GM12878 (cell line): Measurements from ENCODE around the gene NELL1. TPM values are rescaled to one million over a fixed set of nuclear protein-coding genes. Genes with fewer than 3 reads are reported as not detected.
A peak's percentile ranks its signal among the peaks of the same experiment; 100 is the strongest.
"Not testable (repeated sequence)": the region's sequence is repeated elsewhere in the genome, so short reads cannot be mapped to it uniquely, and the experiment has no call there.

ENCODE experiments used
- ATAC-seq: fragments of 200-7000 bp; cut with Tn5 transposase; 3 replicates; pipeline ENCODE4 v1.9.1; 2020; ENCODE audit warnings: mild to moderate bottlenecking, moderate library complexity
- BruUV-seq: library from RNA; stranded (reverse); fragments of 400-500 nt; replicated peaks from 2 replicates; lab custom pipeline; 2021; lab: Mats Ljungman, UMichigan
- CTCF ChIA-PET: fragments of 300-600 bp; sonication (Branson Sonifier 250); formaldehyde crosslinking; extraction: SDS; loops from one replicate; lab custom pipeline; 2021; ENCODE audit warnings: inconsistent platforms; lab: Yijun Ruan, JAX
- POLR2A ChIA-PET: fragments of 350-600 bp; formaldehyde crosslinking; extraction: SDS; loops from one replicate; lab custom pipeline; 2021; ENCODE audit warnings: inconsistent platforms; lab: Charles Lee
- RAD21 ChIA-PET: fragments of 300-600 bp; sonication (Branson Sonifier 250); formaldehyde crosslinking; loops from one replicate; lab custom pipeline; 2023; ENCODE audit warnings: antibody characterized with exemption; ENCODE audit not compliant: unreplicated experiment; lab: Charles Lee
- SMC1A ChIA-PET: fragments of 300-600 bp; sonication (Branson Sonifier 250); formaldehyde crosslinking; loops from one replicate; lab custom pipeline; 2023; ENCODE audit not compliant: unreplicated experiment, uncharacterized antibody; lab: Charles Lee
- DNase-seq: peaks from one replicate; pipeline ENCODE4 v3.0.0-alpha.2; 2011; ENCODE audit warnings: low read depth, low spot score
- FAIRE-seq: peaks from 3 replicates; lab custom pipeline; 2011; peaks lifted over from hg19 to GRCh38; lab: Jason Lieb, UNC
- H2AFZ ChIP-seq: 2 replicates; pipeline ENCODE4 v1.6.0; 2011; ENCODE audit warnings: low read depth, low read length, control low read depth; ENCODE audit not compliant: control insufficient read depth
- H3K27ac ChIP-seq: 2 replicates; pipeline ENCODE4 v1.5.1; 2011; ENCODE audit warnings: control low read depth; ENCODE audit not compliant: control insufficient read depth, insufficient read depth
- H3K27me3 ChIP-seq, 2 experiments: replicated peaks in 1 of 2; 2 replicates each; pipeline versions ENCODE4 v1.6.0 to v1.6.1; 2011; ENCODE audit warnings: low read length in 1 of 2; ENCODE audit not compliant: control insufficient read depth in 2 of 2, insufficient read depth in 2 of 2
- H3K36me3 ChIP-seq, 2 experiments: 2 replicates each; pipeline ENCODE4 v1.5.1; 2011; ENCODE audit warnings: low read length in 1 of 2; ENCODE audit not compliant: control insufficient read depth in 2 of 2, insufficient read depth in 2 of 2
- H3K4me1 ChIP-seq: 2 replicates; pipeline ENCODE4 v1.6.1; 2011; ENCODE audit warnings: mild to moderate bottlenecking, low read length, moderate library complexity, mixed read lengths; ENCODE audit not compliant: control insufficient read depth, insufficient read depth
- H3K4me2 ChIP-seq: 2 replicates; pipeline ENCODE4 v1.6.0; 2011; ENCODE audit warnings: control low read depth; ENCODE audit not compliant: control insufficient read depth, insufficient read depth
- H3K4me3 ChIP-seq: fragments of 200-600 bp; sonication (generic); 2 replicates; pipeline ENCODE4 v1.5.1; 2016
- H3K79me2 ChIP-seq: 2 replicates; pipeline ENCODE4 v1.6.0; 2011; ENCODE audit warnings: low read length; ENCODE audit not compliant: control insufficient read depth, insufficient read depth
- H3K9ac ChIP-seq: 2 replicates; pipeline ENCODE4 v1.8.0; 2011; ENCODE audit warnings: low read length, control low read depth, mixed read lengths; ENCODE audit not compliant: control insufficient read depth, insufficient read depth
- H3K9me3 ChIP-seq: replicated peaks from 3 replicates; pipeline ENCODE4 v1.5.1; 2011; ENCODE audit warnings: mild to moderate bottlenecking, low read length; ENCODE audit not compliant: control insufficient read depth, insufficient read depth
- H4K20me1 ChIP-seq: 2 replicates; pipeline ENCODE4 v1.6.0; 2011; ENCODE audit not compliant: control insufficient read depth, insufficient read depth
- BACH1 ChIP-seq: fragments of 450-650 bp; IDR thresholded peaks from 2 replicates; pipeline ENCODE4 v1.6.1; 2017; ENCODE audit warnings: mild to moderate bottlenecking, borderline replicate concordance
- BCL3 ChIP-seq: IDR thresholded peaks from 2 replicates; pipeline ENCODE4 v1.6.1; 2011; ENCODE audit warnings: borderline replicate concordance, low read depth, mild to moderate bottlenecking, moderate library complexity, low read length; ENCODE audit not compliant: insufficient read depth, poor library complexity, severe bottlenecking
- CREM ChIP-seq: IDR thresholded peaks from 2 replicates; pipeline ENCODE4 v1.6.1; 2014; ENCODE audit warnings: antibody characterized with exemption, low read depth
- CTCF ChIP-seq, 3 experiments: IDR thresholded peaks in 2 of 3; conservative IDR thresholded peaks in 1 of 3; 2 replicates each; pipeline ENCODE4 v1.5.1; 2011; ENCODE audit warnings: low read depth in 3 of 3, low read length in 3 of 3, mild to moderate bottlenecking in 3 of 3, control low read depth in 2 of 3, moderate library complexity in 2 of 3, inconsistent platforms in 1 of 3, mixed read lengths in 1 of 3; ENCODE audit not compliant: control insufficient read depth in 2 of 3, insufficient read depth in 1 of 3; ENCODE audit errors: extremely low read depth in 1 of 3
- JUND ChIP-seq: IDR thresholded peaks from 2 replicates; pipeline ENCODE4 v1.6.1; 2012; ENCODE audit warnings: low read depth, mild to moderate bottlenecking, low read length, improper control_type of control experiment, moderate library complexity
- NFYB ChIP-seq: IDR thresholded peaks from 2 replicates; pipeline ENCODE4 v1.6.1; 2011; ENCODE audit warnings: low read depth, mild to moderate bottlenecking, low read length, improper control_type of control experiment, moderate library complexity; ENCODE audit not compliant: insufficient read depth
- RAD21 ChIP-seq: IDR thresholded peaks from 2 replicates; pipeline ENCODE4 v1.6.1; 2011; ENCODE audit warnings: mild to moderate bottlenecking, low read depth, low read length, moderate library complexity; ENCODE audit not compliant: insufficient read depth
- SMARCA5 ChIP-seq: fragments of 450-650 bp; IDR thresholded peaks from 2 replicates; pipeline ENCODE4 v1.6.1; 2017; ENCODE audit warnings: mild to moderate bottlenecking
- WGBS: methylation state at CpG from one replicate; pipeline ENCODE4 v1.1.6; 2016; ENCODE audit warnings: low lambda C conversion rate; ENCODE audit not compliant: insufficient replicate concordance, insufficient coverage; ENCODE audit errors: missing lambda C conversion rate; 5-methylcytosine and 5-hydroxymethylcytosine counted together
- in situ Hi-C: fragments of 300-500 bp; cut with MboI; formaldehyde crosslinking; loops from 9 replicates; pipeline ENCODE4 v1.14.3; 2018; ENCODE audit warnings: mixed read lengths
- intact Hi-C: fragments of 100-400 bp; cut with micrococcal nuclease; formaldehyde crosslinking; loops from one replicate; pipeline ENCODE4 v1.14.2; 2022; ENCODE audit not compliant: unreplicated experiment
- polyA plus RNA-seq, 11 experiments: library from polyadenylated mRNA; depleted of rRNA in 4 of 11; unstranded in 6 of 11; stranded (reverse) in 5 of 11; fragments of >200 nt; fragmentation: Nextera tagmentation in 4 of 11; fragmentation: Illumina TruSeq in 1 of 11; extraction: Ambion mirVana in 4 of 11; extraction: Trizol in 1 of 11; gene quantifications; 1 replicate in 1 of 11; 2 replicates in 10 of 11; pipeline versions ENCODE4 v1.2.1 to v1.2.3, GENCODE V29; 2011 to 2016; ENCODE audit warnings: inconsistent platforms in 2 of 11, missing spikeins in 2 of 11, low read depth in 1 of 11
- total RNA-seq, 4 experiments: library from RNA; depleted of rRNA in 3 of 4; stranded (reverse); fragments of >200 nt in 3 of 4; fragmentation: Illumina TruSeq in 1 of 4; extraction: Trizol in 1 of 4; gene quantifications; 2 replicates each; pipeline versions ENCODE4 v1.2.1 to v1.2.3, GENCODE V29; 2013 to 2021

Gene NELL1
- total and polyA plus RNA-seq, 10 of the 15 experiments (the other 5 are each of a cell fraction or from before 2014, with no cell fraction given): 0.02 to 0.12 TPM; not detected in 8

GRCh38 chr11:21141557-21141956 lies 472.2 kb downstream of the NELL1 start:
- H3K4me3 ChIP-seq, BruUV-seq, POLR2A ChIA-PET, H4K20me1 ChIP-seq, H3K36me3 ChIP-seq, FAIRE-seq, H3K79me2 ChIP-seq, H3K4me2 ChIP-seq, H3K4me1 ChIP-seq, H3K27ac ChIP-seq, H2AFZ ChIP-seq, in situ Hi-C loops, H3K9me3 ChIP-seq, H3K9ac ChIP-seq, DNase-seq, SMC1A ChIA-PET, H3K27me3 ChIP-seq, ATAC-seq: not testable (repeated sequence)
- RAD21 ChIA-PET: interaction anchor here (2.6 kb wide), 1 partner anchor 371 kb away, joined by 9 read pairs; no protein-coding TSS in a partner anchor
- CTCF ChIA-PET: interaction anchor here (1.1 to 3.0 kb wide), 2 partner anchors 182 to 370 kb away, joined by 4 to 19 read pairs; no protein-coding TSS in a partner anchor
- intact Hi-C loops: loop anchor here (5.0 kb wide), 1 partner anchor 371 kb away; no protein-coding TSS in a partner anchor
- WGBS: 33% methylated on average over 4 of the region's 4 CpGs

- Histone ChIP-seq H3K9ac (no peak overlapping the region), H3K79me2 (no peaks in the 10 kb centered on the region), H2AFZ (no peak overlapping the region), H3K9me3 (no peaks in the 10 kb centered on the region), H3K27ac (no peak overlapping the region), H3K4me1 (no peaks in the 10 kb centered on the region), H3K27me3 (no peaks in the 10 kb centered on the region), H4K20me1 (no peaks in the 10 kb centered on the region), H3K4me3 (no peak overlapping the region), H3K36me3 (no peaks in the 10 kb centered on the region), H3K4me2 (no peak overlapping the region)
- BruUV-seq: no TSS peak
- ChIA-PET CTCF (interaction anchor here (0.7 to 3.0 kb wide), 3 partner anchors 181 to 989 kb away, joined by 3 to 19 read pairs (median 4); no protein-coding TSS in a partner anchor), SMC1A (interaction anchor here (1.9 kb wide), 1 partner anchor 370 kb away, joined by 6 read pairs; no protein-coding TSS in a partner anchor), POLR2A (no interaction called here), RAD21 (interaction anchor here (1.2 to 2.6 kb wide), 2 partner anchors 181 to 370 kb away, joined by 4 to 9 read pairs; no protein-coding TSS in a partner anchor)
- in situ Hi-C loops (no loop called here), intact Hi-C loops (loop anchor here (5.0 kb wide), 1 partner anchor 370 kb away; no protein-coding TSS in a partner anchor)
- DNase-seq (no peak), FAIRE-seq (no peak), ATAC-seq (no peak)
- WGBS: 25% methylated on average over 2 of the region's 2 CpGs
- no peak for TF ChIP-seq BCL3
- 0 out of 2 replicates have a peak, but pooled peaks have one; percentile 9 for TF ChIP-seq RAD21
- TF ChIP-seq JUND: no peak
- TF ChIP-seq SMARCA5: no peak
- TF ChIP-seq CTCF (IDR thresholded peaks at IDR 0.05 in 2 of 3, conservative IDR thresholded peaks at IDR 0.05 in 1 of 3; ENCODE audit: control insufficient read depth in 2 of 3, extremely low read depth in 1 of 3, insufficient read depth in 1 of 3, low read depth in 3 of 3, low read length in 3 of 3): peak in 1 of 3 experiments; percentile 9; a peak in 1 of 6 replicates
- TF ChIP-seq BACH1: no peak
- TF ChIP-seq NFYB: no peak
- TF ChIP-seq CREM: no peak
Measured at GRCh38 chr11:21142007-21142406, 472.6 kb downstream of the NELL1 start.
